GM19035 (cell line): Measurements from ENCODE around the gene ALPK3.
"Not testable (repeated sequence)": the region's sequence is repeated elsewhere in the genome, so short reads cannot be mapped to it uniquely, and the experiment has no call there.

Experiments
- ATAC-seq: cut with Tn5 transposase; IDR thresholded peaks from one replicate; pipeline ENCODE4 v1.9.1; 2021; ENCODE audit not compliant: unreplicated experiment

The ALPK3 gene

DNA sequence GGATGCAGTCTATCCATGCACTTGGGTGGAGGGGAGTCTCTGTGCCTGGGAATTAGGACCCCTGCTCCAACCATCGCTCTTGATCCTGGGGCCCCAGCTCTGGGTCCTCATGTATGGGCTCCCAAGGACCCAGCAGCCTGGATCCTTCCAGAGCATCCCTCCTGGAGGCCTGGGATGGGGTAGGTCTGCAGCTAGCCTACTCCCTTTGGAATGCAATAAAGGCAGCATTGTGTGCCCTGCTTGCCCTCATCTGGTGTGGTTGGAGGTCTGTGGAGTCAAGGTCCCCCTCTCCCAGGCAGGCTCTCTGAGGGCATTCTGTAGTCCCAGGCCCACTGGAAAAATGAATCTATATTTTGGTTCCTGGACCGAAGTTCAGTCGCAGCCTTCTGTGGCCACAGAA lies 52.4 kb downstream of the ALPK3 start:
- no peak for ATAC-seq

DNA sequence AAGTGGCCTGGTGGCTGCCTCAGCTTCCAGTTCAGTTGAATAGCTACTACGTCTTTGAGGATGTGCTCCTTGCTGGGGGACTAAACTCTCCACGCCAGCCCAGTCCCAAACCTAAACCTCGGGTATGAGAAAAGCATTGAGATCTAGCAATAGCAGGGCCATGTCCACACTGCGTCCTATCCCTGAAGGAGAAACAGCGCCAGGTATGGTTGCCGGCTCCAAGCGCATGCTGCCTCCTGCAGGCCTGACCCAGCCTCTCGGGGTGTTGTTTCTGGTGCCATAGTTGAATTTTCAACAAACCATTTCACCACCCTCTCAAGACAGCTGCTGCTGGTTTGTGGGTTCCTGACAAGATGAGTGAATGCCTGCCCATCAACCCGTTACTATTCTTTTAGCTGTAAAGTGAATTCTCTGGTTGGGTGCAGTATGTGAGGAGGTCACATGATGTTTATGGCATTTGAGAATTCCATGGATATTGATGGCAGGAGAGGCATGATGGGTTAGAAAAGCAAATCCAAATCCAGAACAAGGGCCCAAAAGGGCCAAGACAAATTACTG lies 54.4 kb downstream of the ALPK3 start:
- ATAC-seq, result no peak

DNA sequence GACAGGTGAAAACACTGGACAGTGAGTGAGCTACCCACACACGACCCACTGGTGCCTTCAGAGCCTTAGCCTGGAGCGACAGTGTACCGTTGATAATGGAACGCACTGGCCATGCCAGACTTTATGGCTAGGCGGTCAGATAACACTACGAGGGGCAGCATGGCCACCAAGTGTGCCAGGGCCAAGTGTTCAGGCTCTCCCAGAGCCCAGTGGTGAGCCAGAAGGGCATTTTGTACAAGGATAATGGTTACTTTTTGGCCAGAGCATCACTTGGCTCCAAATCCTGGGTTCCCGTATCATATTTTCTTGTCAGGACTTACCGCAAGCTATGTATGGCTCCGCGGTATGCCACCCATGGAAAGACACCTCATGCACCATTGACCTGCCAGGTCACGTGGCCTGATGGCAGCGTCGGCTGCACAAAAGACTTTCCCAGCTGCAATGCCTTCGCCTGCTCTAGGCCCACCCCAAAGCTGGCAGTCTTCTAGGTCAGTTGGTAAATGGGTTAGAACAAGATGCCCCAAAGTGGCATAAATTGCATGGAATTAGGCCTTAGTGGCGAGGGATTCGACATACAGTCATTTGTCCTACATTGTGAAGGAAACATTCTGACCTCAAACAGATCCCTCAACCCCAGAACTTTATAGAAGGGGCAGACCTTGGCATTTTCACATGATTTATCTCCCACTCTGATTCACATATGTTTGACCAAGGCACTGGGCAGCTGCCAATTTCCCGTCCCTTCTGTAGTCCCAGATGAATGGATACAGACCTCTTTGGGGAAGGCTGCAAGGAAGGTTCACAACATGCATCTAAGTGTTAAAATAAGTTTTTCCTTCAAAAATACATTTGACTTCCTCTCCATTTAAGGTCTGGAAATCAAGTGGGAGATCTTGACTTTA lies 55.1 kb downstream of the ALPK3 start:
- ATAC-seq, result no peak

DNA sequence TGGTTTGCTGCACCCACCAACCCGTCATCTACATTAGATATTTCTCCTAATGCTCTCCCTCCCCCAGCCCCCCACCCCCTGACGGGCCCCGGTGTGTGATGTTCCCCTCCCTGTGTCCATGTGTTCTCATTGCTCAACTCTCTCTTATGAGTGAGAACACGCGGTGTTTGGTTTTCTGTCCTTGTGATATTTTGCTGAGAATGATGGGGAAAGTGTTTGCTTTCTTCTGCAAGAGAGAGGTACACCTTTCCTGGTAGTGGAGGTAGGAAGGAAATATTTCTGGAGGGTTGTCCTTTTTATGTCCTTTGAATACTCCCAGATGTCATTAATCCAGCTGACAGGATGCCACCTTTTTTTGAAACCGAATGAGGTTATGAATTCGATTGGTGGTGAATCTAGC lies 56.8 kb downstream of the ALPK3 start:
- no peak for ATAC-seq

DNA sequence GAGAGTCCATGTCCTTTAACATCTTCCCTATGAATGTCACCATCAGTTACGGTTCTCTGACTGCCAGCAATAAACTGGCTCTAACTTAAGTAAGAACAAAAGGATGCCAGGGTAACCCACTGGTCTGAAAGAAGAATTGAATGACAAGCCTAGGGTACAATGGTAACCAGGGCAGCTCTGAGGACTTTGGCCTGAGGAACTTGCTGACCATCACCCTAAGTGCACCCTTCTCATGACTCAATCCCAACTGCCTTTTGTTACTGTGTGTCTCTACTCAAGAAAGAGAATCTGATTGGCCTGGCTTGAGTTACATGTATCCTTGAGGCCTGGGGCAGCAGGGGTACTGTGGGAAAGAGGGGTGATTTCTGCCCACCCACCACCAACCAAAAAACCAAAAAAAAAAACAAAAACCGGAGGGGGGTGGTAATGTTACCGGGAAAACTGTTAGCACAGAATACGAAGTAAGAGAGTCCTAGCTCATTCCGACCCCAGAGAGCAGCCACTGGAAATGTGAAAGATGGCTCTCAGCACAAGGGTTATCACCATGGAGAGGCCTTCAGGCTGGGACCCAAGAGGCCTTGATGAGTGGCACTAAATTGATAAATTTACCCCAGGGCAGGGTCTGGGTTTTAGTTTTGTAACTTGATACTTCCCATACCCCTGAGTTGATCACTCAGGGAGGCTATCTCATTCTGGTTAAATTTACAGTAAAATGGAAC lies 58.0 kb downstream of the ALPK3 start:
- ATAC-seq, result no peak

DNA sequence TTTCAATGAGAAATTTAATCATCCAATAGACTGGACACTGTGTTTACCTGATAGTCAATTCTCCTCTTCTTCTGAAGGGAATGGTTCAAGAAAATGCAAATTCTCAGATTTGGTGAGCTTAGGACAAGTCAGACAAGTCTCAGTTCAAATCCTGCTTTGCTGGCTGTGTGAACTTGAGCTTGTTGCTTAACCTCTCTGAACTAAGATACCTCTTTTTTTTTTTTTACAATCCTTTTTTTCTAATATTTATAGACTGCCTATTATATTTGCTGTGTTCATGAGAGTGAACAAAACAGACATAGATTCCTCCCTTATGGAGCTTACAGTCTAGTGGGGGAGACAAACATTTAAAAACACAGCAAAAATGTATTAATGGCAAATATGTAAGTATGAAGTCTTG lies 59.1 kb downstream of the ALPK3 start:
- ATAC-seq, result no peak

DNA sequence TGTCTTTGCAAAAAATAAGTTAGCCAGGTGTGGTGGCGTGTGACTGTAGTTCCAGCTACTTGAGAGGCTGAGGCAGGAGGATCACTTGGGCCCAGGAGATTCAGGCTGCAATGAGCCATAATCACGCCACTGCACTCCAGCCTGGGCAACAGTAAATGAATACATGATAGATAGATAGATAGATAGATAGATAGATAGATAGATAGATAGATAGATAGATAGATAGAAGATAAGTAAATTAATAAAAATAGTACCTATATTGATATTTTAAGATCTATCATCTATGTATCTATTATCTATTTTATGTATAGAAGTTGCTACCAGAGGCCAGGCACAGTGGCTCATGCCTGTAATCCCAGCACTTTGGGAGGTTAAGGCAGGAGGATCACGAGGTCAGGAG lies 60.5 kb downstream of the ALPK3 start:
- ATAC-seq, result not testable (repeated sequence)

DNA sequence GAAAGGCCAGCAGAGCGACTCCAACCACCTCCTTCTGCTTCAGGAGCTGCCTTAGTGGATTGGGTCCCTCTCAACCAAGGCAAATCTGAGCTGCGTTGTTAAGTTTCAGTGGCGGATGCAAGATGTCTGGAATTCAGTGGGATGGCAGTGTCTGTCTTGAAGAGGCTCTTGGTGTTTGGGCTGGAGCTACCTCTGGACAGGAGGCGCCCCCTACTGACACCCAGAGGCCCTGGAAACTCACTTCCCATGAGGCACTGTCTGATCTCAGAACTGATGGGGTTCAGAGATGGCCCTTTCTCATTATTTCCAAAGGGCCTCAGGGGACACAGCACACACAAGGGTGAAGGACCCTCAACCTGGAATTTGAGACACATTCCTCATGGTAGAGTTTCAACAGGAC lies 61.3 kb downstream of the ALPK3 start:
- no peak for ATAC-seq

DNA sequence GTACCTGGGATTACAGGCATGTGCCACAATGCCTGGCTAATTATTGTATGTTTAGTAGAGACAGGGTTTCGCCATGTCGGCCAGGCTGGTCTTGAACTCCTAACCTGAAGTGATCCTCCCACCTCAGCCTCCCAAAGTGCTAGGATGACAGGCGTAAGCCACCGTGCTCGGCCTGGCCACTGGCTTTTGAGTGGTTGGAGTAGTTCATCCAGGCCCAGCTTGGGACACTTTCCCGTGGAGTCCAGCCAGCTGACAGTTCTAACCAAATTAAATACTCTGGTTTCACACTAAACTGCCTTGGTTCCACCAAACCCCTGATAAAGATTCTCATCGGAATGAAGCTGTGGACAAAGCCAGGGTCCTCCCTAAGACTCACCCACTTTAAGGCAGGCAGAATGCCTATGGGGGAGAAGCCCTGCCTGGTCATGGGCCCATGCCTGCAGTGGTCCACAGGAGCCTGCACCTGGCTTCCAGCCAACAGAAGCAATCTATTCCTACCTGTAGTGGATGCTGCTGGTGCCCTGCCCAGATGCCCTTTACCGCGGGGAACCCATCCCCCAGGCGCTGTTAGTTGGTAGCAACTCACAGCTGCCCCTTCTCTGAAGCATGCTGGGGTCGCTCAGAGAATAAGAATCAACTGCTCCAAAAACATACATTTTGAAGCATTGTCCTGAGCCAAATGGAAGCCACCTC lies 62.1 kb downstream of the ALPK3 start:
- no peak for ATAC-seq

DNA sequence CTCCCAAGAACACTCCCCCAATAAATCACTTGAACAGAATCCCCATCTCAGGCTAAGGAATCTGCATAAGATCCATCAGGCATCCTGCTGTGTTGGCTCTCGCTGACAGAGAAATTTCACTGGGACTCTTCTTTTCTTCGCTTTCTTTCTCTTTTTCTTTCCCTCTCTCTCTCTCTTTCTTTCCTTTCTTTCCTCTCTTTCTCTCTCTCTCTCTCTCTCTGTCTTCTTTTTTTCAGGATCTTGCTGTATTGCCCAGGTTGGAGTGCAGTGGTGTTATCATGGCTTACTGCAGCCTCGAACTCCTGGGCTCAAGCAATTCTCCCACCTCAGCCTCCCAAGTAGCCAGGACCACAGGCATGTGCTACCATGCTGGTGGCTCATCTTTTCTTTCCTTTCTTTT lies 62.9 kb downstream of the ALPK3 start:
- no peak for ATAC-seq

DNA sequence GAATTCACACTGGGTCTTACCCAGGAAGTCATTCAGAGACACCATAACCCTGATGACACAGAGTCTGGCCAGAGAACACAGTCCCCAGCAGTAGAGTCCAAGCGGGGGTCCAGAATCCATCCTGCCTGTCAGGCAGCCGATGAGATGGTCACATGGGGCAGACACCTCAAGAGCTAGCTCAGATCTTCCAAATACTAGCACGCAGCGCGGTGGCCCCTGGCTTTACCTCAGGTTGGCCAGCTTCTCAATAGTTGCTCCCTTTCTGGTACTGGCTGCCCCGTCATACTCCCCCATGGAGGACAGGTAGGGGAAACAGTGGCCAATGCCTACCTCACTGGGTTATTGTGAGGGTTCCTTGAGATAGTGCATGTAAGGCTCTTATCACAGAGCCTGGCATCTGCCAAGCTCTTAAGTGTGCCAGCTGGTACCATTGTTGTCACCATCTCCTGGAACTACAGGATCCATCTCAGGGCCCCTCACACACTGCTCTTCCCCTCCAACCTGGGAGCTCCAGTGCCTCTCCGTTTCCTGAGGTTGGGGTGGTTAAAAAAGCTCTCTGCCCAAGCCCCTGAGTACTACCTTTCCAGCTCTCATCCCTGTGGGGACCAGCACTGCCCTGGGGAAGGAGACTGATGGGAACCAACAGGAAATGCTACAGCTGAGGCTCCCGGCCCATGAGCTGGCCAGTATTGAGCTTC lies 63.8 kb downstream of the ALPK3 start:
- ATAC-seq, result no peak

DNA sequence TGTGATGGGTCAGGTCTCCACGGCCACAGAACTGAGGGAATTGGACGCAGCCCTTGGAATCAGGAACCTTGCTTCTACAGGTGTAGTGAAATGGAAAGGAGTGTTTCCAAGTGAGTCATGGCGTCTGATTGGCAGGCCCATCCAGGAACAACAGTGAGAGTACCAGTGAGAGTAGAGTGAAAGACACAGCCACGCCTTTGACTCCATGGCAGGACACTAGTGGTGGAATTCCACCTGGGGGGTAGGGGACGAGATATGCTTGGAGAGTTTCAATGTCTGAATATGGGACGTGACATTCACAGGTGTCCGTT lies 64.3 kb downstream of the ALPK3 start:
- ATAC-seq, result no peak

DNA sequence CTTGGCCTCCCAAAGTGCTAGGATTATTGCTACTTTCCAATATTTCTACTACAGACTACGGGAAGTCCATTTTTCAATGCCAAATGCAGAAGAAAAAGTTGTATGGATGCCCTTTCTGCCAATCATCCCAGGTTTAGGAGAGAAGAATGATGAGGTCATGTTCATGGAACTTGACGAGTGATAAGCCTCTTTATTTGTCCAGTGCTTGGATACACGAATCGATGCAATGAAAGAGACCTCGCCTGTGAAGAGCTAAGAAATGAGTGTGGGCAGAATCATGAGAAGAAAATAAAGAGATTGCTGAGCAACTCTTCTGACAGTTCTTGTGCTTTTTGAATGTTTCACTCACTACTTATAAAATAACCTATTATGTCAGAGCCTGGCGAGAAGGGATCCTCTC lies 66.3 kb downstream of the ALPK3 start:
- no peak for ATAC-seq

DNA sequence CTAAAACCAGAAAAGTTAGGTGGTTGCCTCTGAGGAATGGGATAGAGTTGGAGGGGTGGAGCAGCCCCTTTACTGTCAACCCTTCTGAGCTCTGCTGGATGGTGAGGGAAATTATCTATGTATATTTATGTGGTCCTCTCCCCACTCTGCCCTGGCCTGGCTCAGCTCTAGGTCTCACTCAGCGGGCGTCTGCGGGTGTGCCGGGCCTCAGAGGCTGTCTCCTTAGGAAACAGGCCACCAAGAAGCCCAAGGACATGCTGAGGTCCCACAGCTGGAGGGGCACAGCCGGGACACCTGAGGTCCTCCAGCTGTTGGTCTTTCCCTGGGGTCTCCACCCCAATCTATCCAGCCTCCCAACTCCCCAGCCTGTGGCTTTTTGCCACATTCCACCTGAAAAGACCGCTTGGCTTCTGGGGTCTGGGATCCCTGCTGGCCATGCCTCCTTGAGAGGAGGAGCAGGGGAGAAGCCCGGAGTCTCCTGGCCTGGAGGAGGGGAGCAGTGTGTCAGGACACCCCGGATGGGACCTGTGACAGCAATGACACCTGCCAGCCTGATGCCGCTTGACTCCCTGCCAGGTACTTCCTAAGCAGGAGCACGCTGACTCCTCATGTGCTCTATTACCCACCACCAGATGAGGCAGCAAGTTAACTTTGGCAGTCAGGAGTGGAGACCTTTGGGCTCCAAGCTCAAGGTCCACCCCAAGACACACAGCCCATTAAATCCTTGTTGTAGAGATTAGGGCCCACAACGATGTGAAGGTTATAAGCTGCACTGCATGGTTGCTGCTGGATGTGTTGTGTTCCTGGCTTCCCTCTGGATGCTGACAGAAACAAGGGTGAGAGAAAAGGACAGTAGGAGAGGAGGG lies 67.0 kb downstream of the ALPK3 start, which contains the start of gene SLC28A1:
SLC28A1 (plus strand) TSS at position 747 of the 866 bp plus-strand sequence. CDS start 3,099 bp downstream, outside the sequence.
- ATAC-seq, result no peak

DNA sequence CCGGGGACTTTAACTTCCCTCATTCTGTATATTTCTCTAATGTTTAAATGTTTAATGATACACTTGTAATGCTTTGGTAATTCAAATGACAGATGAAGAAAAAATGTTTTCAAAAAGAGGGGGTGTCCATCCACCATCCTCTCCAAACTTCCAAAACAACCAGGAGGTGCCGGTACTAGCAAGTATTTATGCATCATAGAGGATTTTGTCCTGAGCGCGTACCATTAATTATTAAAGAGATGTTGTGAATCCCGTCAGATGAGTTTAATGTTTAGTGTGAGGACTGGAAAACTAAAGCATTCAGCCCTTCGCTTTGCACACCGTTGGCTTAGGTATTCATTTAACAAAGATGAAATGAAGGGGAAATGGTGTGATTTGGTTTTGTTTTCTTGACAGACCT lies 68.6 kb downstream of the ALPK3 start:
- ATAC-seq, result no peak

DNA sequence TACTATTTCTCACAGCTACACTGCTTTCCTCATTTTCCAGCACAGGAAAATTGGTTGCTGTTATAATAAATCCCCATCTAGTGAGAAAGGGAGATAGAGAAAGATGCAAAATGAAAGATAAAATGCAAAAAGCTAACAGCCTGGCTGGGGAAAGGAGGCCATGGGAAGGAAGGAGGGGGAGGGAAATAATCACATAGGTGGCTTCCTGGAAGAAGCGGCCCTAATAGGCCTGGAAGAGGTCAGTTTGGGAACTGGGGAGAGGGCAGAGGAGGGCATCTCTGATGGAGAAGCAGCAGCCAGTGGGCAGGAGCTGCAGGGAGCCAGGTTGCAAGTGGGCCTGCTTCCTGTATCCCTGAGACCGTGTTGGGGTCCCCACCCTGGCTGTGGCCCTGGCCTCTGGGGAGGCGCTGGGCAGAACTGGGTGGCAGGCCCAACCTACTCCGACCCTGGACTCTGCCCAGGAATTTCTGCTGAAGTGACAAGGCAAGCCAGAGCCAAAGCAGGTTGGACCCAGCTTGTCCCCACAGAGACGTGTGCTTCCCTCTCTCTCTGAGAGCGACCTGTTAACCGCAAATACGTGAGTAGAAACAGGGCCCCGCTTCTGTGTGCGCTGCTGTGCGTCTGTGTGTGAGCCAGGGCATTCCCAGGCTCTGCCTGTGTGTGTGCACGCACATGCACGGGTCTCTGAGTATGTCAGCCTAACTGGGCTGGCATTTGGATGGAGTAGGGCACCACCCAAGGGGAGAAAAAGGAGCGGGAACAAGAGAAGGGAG lies 69.2 kb downstream of the ALPK3 start:
- ATAC-seq, result no peak

DNA sequence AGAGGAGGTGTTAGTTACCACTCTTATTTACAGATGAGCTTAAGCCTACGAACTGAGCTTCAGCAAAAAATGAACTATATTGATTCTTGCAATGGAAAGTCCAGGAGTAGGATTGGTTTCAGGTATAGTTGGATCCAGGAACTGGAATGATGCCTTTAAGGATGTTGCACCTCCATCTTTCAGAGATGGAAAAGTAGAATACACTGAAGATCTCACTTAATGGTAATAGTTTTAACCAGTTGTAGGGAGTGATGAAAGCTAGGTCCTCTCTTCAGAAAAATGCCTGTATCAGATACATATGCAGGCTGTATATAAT lies 69.8 kb downstream of the ALPK3 start:
- no peak for ATAC-seq

DNA sequence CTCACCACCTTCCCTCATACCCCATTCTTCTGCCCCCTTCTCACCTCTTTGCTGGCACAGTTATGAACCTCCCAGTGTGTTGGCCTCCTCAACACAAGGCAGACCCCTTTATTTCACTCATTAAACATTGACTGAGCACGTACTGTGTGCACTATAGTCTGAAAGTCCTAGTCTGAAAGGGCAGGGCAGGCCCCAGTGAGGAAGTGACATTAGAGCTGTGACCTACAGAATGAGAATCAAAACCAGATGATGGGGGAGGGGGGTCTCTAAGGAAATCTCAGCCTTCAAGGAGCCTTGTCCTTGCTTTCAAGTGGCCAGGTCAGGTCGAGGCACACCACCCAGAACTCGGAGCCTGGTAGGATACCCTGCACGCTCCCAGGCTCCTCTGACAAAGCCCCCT lies 70.8 kb downstream of the ALPK3 start:
- no peak for ATAC-seq

DNA sequence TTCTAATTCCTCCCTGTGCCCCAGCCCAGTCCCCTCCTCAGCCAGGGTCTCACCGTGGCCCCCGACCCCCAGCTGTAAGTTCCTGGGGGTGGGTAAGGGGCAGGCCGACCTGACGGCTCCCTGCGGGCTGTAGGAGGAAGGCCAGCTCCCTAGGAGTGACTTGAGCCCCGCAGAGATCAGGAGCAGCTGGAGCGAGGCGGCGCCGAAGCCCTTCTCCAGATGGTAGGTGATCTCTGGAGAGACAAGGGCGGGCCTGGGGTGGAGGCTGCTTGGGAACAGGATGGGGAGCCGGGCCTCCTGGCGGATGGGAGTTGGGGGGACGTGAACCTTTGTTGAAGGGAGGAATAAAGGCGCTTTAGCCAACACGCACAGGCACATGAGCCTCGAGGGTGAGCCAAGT lies 71.5 kb downstream of the ALPK3 start:
- no peak for ATAC-seq
